Heart left ventricle (tissue), 16 donors: ENCODE measurements around the gene MAGI2. TPM values are rescaled to one million over a fixed set of nuclear protein-coding genes. Genes with fewer than 3 reads are reported as not detected.

ENCODE experiments used
- ATAC-seq, 4 donors: fragments of 200-7000 bp; cut with Tn5 transposase; one replicate each; pipeline ENCODE4 v1.9.1; 2020 to 2022; ENCODE audit warnings: moderate library complexity in 4 of 4, mild to moderate bottlenecking in 3 of 4, moderate number of reproducible peaks in 1 of 4
- DNase-seq, 5 donors: peaks; one replicate each; pipeline ENCODE4 v3.0.0-alpha.2; 2020
- H3K27ac ChIP-seq, 12 donors: fragments of 200-600 bp; sonication (generic) in 4 of 12; one replicate each; pipeline versions ENCODE4 v1.5.0 to v1.8.0; 2016 to 2022; ENCODE audit warnings: mild to moderate bottlenecking in 2 of 12
- H3K27me3 ChIP-seq, 9 donors: fragments of 200-600 bp; sonication (generic) in 2 of 9; one replicate each; pipeline versions ENCODE4 v1.5.1 to v1.8.0; 2016 to 2022; ENCODE audit warnings: mild to moderate bottlenecking in 3 of 9
- H3K36me3 ChIP-seq, 9 donors: fragments of 200-600 bp; sonication (generic) in 2 of 9; one replicate each; pipeline versions ENCODE4 v1.5.0 to v1.8.0; 2018 to 2022; ENCODE audit warnings: mild to moderate bottlenecking in 2 of 9
- H3K4me1 ChIP-seq, 12 donors: fragments of 200-600 bp; sonication (generic) in 4 of 12; one replicate each; pipeline versions ENCODE4 v1.5.0 to v1.8.0; 2016 to 2022; ENCODE audit warnings: mild to moderate bottlenecking in 3 of 12
- H3K4me3 ChIP-seq, 12 donors: fragments of 200-600 bp; sonication (generic) in 4 of 12; one replicate each; pipeline versions ENCODE4 v1.5.0 to v1.8.0; 2017 to 2022; ENCODE audit warnings: mild to moderate bottlenecking in 9 of 12, moderate library complexity in 4 of 12
- H3K9me3 ChIP-seq, 12 donors: fragments of 200-600 bp; sonication (generic) in 4 of 12; one replicate each; pipeline versions ENCODE4 v1.5.0 to v1.8.0; 2016 to 2022; ENCODE audit warnings: mild to moderate bottlenecking in 1 of 12
- CTCF ChIP-seq, 12 donors: fragments of 200-600 bp; sonication (generic) in 4 of 12; IDR thresholded peaks; one replicate each; pipeline versions ENCODE4 v1.5.0 to v1.8.0; 2018 to 2022; ENCODE audit warnings: antibody characterized with exemption in 12 of 12, mild to moderate bottlenecking in 5 of 12
- POLR2A ChIP-seq, 2 donors: fragments of 450-650 bp; IDR thresholded peaks; one replicate each; pipeline ENCODE4 v1.6.1; 2017; ENCODE audit warnings: antibody characterized with exemption in 2 of 2, mild to moderate bottlenecking in 2 of 2, moderate library complexity in 2 of 2
- WGBS, 4 donors: extraction: QIAGEN DNeasy Blood & Tissue Kit in 2 of 4; methylation state at CpG; one replicate each; pipeline versions ENCODE4 v1.1.5 to v1.1.7; 2013 to 2018; 5-methylcytosine and 5-hydroxymethylcytosine counted together
- intact Hi-C, 10 donors: fragments of 100-400 bp; cut with DNase I; formaldehyde crosslinking; loops; one replicate each; pipeline versions ENCODE4 v1.11.1 to v1.14.2; 2022
- polyA plus RNA-seq, 2 donors: library from polyadenylated mRNA; stranded (reverse); fragments of 200-250 nt; gene quantifications; one replicate each; pipeline ENCODE4 v1.2.3, GENCODE V29; 2013
- total RNA-seq, 9 donors: library from RNA; depleted of rRNA in 2 of 9; stranded (reverse); fragments of >200 nt in 2 of 9; fragmentation: NEBNext Ultra II Directional in 3 of 9; extraction: Animal tissue kit (Norgen Biotek cat#: 25700) in 3 of 9; gene quantifications; one replicate each; pipeline versions ENCODE4 v1.1.0 to v1.2.4, GENCODE V29; 2016 to 2023
- donor health status: ischemic (EF 13 %, LVEDD 7.1; RV severe dilation, severe dysfunction).
- donor health status: healthy with polysubstance abuse.
- donor health status: DM: no; HTN: yes; CAD: no.
- donor health status: DM: no; HTN: no; CAD: no.
- donor health status: ischemic (EF 25% LVEDD 6.9; RV normal size, moderate dysfunction).
- donor health status: ischemic (EF 25% LVEDD 5.7; RV mildly dilated, moderate dysfunction).
- donor health status: healthy.
- donor health status: DM: yes; HTN: yes; CAD: no.
- donor health status: ischemic (EF 35%, LVEDD 5.7; RV mildly dilated, moderate dysfunction).
- donor health status: nonischemic (EF 11% LVEDD 7.7; RV severe dilation, severe dysfunction).
- donor health status: DM: yes; HTN: yes; CAD: no.
- donor health status: PGD.
- donor health status: ischemic (EF 29% LVEDD 5.4; RV normal size, mild dysfunction).
- donor health status: nonischemic (EF 23%, LVEDD 6.1; RV moderate dilation, normal function).

The MAGI2 gene
- total and polyA plus RNA-seq, 11 donors, result 1.1 to 6.8 (median 3.8) TPM

- ATAC-seq (no peak), DNase-seq (no peak)
- H3K4me1 ChIP-seq, result no peaks in the 10 kb centered on the region
- no peaks in the 10 kb centered on the region for H3K27me3 ChIP-seq
- H3K9me3 ChIP-seq, result no peaks in the 10 kb centered on the region
- no peak overlapping the region for H3K27ac ChIP-seq
- TF ChIP-seq CTCF (IDR thresholded peaks at IDR 0.05) (no peak), POLR2A (IDR thresholded peaks at IDR 0.05) (no peak)
- intact Hi-C loops, result no loop called here
- H3K36me3 ChIP-seq, result no peaks in the 10 kb centered on the region
- H3K4me3 ChIP-seq, result no peak overlapping the region
- WGBS, 4 donors, result 76 to 83% (median 82%) methylated on average over 2 of the region's 2 CpGs
Measured at GRCh38 chr7:78609281-78609680, 844.2 kb downstream of the MAGI2 start.

- no peaks in the 10 kb centered on the region for H3K27me3 ChIP-seq
- H3K36me3 ChIP-seq, result no peaks in the 10 kb centered on the region
- DNase-seq, result no peak
- H3K4me3 ChIP-seq, result no peak overlapping the region
- H3K4me1 ChIP-seq, result no peaks in the 10 kb centered on the region
- TF ChIP-seq POLR2A (IDR thresholded peaks at IDR 0.05) (no peak), CTCF (IDR thresholded peaks at IDR 0.05) (no peak)
- WGBS, 4 donors, result 78 to 87% (median 81%) methylated on average over 5 of the region's 5 CpGs
- no peaks in the 10 kb centered on the region for H3K9me3 ChIP-seq
- ATAC-seq, result no peak
- no peak overlapping the region for H3K27ac ChIP-seq
- intact Hi-C loops, result no loop called here
Measured at GRCh38 chr7:78607099-78607498, 846.4 kb downstream of the MAGI2 start.

- Histone ChIP-seq H3K4me1 (no peaks in the 10 kb centered on the region), H3K9me3 (no peaks in the 10 kb centered on the region), H3K27ac (no peak overlapping the region), H3K36me3 (no peaks in the 10 kb centered on the region), H3K27me3 (no peaks in the 10 kb centered on the region), H3K4me3 (no peak overlapping the region)
- no peak for DNase-seq
- intact Hi-C loops, result no loop called here
- ATAC-seq, result no peak
- WGBS, 4 donors, result 70 to 76% (median 73%) methylated on average over 1 of the region's 1 CpG
- no peak for TF ChIP-seq POLR2A (IDR thresholded peaks at IDR 0.05)
- TF ChIP-seq CTCF (IDR thresholded peaks at IDR 0.05), result no peak
Measured at GRCh38 chr7:78605119-78605518, 848.3 kb downstream of the MAGI2 start.

GRCh38 chr7:78601728-78602127 is 851.7 kb downstream of the MAGI2 start:
- ATAC-seq, result no peak
- intact Hi-C loops, result no loop called here
- no peak for TF ChIP-seq POLR2A (IDR thresholded peaks at IDR 0.05)
- TF ChIP-seq CTCF (IDR thresholded peaks at IDR 0.05), result no peak

More at GRCh38 chr7:78601728-78602127, 851.7 kb downstream of the MAGI2 start:
- no peaks in the 10 kb centered on the region for H3K4me1 ChIP-seq
- H3K36me3 ChIP-seq, result no peaks in the 10 kb centered on the region
- 67 to 78% (median 72%) methylated on average over 2 of the region's 2 CpGs for WGBS, 4 donors
- H3K27me3 ChIP-seq, result no peaks in the 10 kb centered on the region
- H3K27ac ChIP-seq, result no peak overlapping the region
- no peak overlapping the region for H3K4me3 ChIP-seq
- H3K9me3 ChIP-seq, result no peaks in the 10 kb centered on the region
- DNase-seq, result no peak
